Esophagus squamous epithelium (tissue), 4 donors: ENCODE data around the gene LAMA5.

Experiments used
- POLR2A ChIP-seq, 4 donors: fragments of 450-650 bp; IDR thresholded peaks; one replicate each; pipeline ENCODE4 v1.6.1; 2017; ENCODE audit warnings: antibody characterized with exemption in 4 of 4, mild to moderate bottlenecking in 4 of 4, moderate library complexity in 3 of 4
- TF ChIP-seq, protein P1 (sequence below), 6 experiments: fragments of 450-650 bp in 4 of 6; fragments of 200-600 bp in 2 of 6; sonication (generic) in 2 of 6; IDR thresholded peaks; one replicate each; pipeline ENCODE4 v1.5.1; 2016 to 2019; ENCODE audit warnings: antibody characterized with exemption in 6 of 6, mild to moderate bottlenecking in 4 of 6, moderate library complexity in 4 of 6

DNA sequence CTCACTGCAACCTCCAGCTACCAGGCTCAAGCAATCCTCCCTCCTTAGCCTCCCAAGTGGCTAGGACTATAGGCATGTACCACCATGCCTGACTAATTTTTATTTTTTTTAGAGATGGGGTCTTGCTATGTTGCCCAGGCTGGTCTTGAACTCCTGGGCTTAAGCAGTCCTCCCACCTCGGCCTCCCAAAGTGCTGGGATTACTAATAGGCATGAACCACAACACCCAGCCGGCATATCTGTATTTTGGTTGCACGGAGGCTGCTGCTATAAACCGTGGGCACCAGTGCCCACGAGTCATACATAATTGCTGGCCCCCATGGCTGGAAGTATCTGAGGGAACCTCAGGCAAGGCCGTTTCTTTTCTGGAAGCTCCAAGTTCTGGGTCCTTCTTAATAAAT lies 82.7 kb downstream of the LAMA5 start:
- TF ChIP-seq, protein P1, sequence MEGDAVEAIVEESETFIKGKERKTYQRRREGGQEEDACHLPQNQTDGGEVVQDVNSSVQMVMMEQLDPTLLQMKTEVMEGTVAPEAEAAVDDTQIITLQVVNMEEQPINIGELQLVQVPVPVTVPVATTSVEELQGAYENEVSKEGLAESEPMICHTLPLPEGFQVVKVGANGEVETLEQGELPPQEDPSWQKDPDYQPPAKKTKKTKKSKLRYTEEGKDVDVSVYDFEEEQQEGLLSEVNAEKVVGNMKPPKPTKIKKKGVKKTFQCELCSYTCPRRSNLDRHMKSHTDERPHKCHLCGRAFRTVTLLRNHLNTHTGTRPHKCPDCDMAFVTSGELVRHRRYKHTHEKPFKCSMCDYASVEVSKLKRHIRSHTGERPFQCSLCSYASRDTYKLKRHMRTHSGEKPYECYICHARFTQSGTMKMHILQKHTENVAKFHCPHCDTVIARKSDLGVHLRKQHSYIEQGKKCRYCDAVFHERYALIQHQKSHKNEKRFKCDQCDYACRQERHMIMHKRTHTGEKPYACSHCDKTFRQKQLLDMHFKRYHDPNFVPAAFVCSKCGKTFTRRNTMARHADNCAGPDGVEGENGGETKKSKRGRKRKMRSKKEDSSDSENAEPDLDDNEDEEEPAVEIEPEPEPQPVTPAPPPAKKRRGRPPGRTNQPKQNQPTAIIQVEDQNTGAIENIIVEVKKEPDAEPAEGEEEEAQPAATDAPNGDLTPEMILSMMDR (IDR thresholded peaks at IDR 0.05) = no peak
- no peak for TF ChIP-seq POLR2A (IDR thresholded peaks at IDR 0.05)
